ENCODE data around the gene C4orf33. TPM values are rescaled to one million over a fixed set of nuclear protein-coding genes. Genes with fewer than 3 reads are reported as not detected.

Gene C4orf33
- total RNA-seq, 1 experiment from 2014 or later = 8.6 TPM

DNA sequence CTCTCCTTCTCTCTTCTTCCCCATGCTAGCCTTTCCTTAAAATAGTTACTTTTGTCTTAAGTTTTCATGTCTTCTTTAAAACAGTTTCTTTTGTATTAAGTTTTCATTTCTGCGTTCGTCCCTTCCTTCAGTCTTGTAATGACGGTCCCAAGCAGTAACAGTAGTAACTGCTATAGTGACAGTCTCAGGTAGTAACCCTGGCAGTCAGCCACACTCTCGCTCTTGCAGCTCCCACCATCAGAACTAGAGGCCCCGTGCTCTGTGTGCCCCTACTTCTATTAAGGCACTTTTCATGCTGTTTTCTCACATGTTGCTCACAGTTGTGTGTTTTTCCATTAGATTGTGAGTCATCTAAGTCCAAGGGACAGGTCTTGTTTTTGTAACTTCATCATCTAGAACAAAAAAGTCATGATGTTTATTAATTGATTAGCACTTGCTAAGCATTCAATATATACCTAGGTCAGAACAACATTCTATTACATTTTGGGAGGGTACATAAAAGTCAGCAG, 49.3 kb downstream of the C4orf33 start:
- ATAC-seq (no peak), DNase-seq (ENCODE audit: low read depth, low spot score) (no peak)
- intact Hi-C loops (cut with micrococcal nuclease) = no loop called here
- no peaks in the 10 kb centered on the region for H3K4me1 ChIP-seq (ENCODE audit: control insufficient read depth in 1 of 2, insufficient read depth in 2 of 2, low read length in 2 of 2)
- no peak overlapping the region for H3K4me3 ChIP-seq (replicated peaks in 1 of 2; ENCODE audit: low read depth in 1 of 2, low read length in 2 of 2)
- H3K9ac ChIP-seq (ENCODE audit: low read length) = no peak overlapping the region
- H3K9me3 ChIP-seq (ENCODE audit: control insufficient read depth in 1 of 2, insufficient read depth in 1 of 2, low read depth in 1 of 2, low read length in 2 of 2) = no peaks in the 10 kb centered on the region
- no peaks in the 10 kb centered on the region for H3K79me2 ChIP-seq (ENCODE audit: insufficient read depth, low read length)
- TF ChIP-seq ZFX (IDR thresholded peaks at IDR 0.05) = no peak
- TF ChIP-seq RAD21 (IDR thresholded peaks at IDR 0.05; ENCODE audit: low read depth) = no peak
- TF ChIP-seq JUND (IDR thresholded peaks at IDR 0.05) = no peak
- no peak for TF ChIP-seq MAX (IDR thresholded peaks at IDR 0.05)
- TF ChIP-seq, protein P1, sequence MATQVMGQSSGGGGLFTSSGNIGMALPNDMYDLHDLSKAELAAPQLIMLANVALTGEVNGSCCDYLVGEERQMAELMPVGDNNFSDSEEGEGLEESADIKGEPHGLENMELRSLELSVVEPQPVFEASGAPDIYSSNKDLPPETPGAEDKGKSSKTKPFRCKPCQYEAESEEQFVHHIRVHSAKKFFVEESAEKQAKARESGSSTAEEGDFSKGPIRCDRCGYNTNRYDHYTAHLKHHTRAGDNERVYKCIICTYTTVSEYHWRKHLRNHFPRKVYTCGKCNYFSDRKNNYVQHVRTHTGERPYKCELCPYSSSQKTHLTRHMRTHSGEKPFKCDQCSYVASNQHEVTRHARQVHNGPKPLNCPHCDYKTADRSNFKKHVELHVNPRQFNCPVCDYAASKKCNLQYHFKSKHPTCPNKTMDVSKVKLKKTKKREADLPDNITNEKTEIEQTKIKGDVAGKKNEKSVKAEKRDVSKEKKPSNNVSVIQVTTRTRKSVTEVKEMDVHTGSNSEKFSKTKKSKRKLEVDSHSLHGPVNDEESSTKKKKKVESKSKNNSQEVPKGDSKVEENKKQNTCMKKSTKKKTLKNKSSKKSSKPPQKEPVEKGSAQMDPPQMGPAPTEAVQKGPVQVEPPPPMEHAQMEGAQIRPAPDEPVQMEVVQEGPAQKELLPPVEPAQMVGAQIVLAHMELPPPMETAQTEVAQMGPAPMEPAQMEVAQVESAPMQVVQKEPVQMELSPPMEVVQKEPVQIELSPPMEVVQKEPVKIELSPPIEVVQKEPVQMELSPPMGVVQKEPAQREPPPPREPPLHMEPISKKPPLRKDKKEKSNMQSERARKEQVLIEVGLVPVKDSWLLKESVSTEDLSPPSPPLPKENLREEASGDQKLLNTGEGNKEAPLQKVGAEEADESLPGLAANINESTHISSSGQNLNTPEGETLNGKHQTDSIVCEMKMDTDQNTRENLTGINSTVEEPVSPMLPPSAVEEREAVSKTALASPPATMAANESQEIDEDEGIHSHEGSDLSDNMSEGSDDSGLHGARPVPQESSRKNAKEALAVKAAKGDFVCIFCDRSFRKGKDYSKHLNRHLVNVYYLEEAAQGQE (IDR thresholded peaks at IDR 0.05; ENCODE audit: low read depth) = no peak
- TF ChIP-seq, protein P2, sequence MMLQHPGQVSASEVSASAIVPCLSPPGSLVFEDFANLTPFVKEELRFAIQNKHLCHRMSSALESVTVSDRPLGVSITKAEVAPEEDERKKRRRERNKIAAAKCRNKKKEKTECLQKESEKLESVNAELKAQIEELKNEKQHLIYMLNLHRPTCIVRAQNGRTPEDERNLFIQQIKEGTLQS (IDR thresholded peaks at IDR 0.05) = no peak
- no peak for TF ChIP-seq ZNF274 (IDR thresholded peaks at IDR 0.05; ENCODE audit: low read depth, low read length)
- no peak for TF ChIP-seq EGR1 (IDR thresholded peaks at IDR 0.05; ENCODE audit: low read depth)
- no peak for TF ChIP-seq POLR2A (IDR thresholded peaks at IDR 0.05; ENCODE audit: borderline replicate concordance, extremely low read depth, insufficient read depth, insufficient read length)
- TF ChIP-seq, protein P3, sequence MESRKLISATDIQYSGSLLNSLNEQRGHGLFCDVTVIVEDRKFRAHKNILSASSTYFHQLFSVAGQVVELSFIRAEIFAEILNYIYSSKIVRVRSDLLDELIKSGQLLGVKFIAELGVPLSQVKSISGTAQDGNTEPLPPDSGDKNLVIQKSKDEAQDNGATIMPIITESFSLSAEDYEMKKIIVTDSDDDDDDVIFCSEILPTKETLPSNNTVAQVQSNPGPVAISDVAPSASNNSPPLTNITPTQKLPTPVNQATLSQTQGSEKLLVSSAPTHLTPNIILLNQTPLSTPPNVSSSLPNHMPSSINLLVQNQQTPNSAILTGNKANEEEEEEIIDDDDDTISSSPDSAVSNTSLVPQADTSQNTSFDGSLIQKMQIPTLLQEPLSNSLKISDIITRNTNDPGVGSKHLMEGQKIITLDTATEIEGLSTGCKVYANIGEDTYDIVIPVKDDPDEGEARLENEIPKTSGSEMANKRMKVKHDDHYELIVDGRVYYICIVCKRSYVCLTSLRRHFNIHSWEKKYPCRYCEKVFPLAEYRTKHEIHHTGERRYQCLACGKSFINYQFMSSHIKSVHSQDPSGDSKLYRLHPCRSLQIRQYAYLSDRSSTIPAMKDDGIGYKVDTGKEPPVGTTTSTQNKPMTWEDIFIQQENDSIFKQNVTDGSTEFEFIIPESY (IDR thresholded peaks at IDR 0.05; ENCODE audit: extremely low read depth, insufficient replicate concordance, low read length) = no peak
- TF ChIP-seq TCF7L2 (IDR thresholded peaks at IDR 0.05; ENCODE audit: borderline replicate concordance, extremely low read depth, insufficient read depth, insufficient read length) = no peak
- TF ChIP-seq CTCF (IDR thresholded peaks at IDR 0.05 in 2 of 3, conservative IDR thresholded peaks at IDR 0.05 in 1 of 3; ENCODE audit: borderline replicate concordance in 1 of 3, insufficient read depth in 1 of 3, low read depth in 2 of 3, low read length in 2 of 3) = no peak
- no peak for TF ChIP-seq EZH2phosphoT487 (IDR thresholded peaks at IDR 0.05; ENCODE audit: borderline replicate concordance)
- TF ChIP-seq EZH2 (IDR thresholded peaks at IDR 0.05) = no peak
- no peak for TF ChIP-seq SP1 (IDR thresholded peaks at IDR 0.05; ENCODE audit: low read depth)
- TF ChIP-seq SRF (IDR thresholded peaks at IDR 0.05; ENCODE audit: low read depth) = no peak
- TF ChIP-seq CBX3 (IDR thresholded peaks at IDR 0.05; ENCODE audit: low read depth) = no peak
- TF ChIP-seq YY1 (IDR thresholded peaks at IDR 0.05; ENCODE audit: extremely low read depth, insufficient replicate concordance, low read depth, low read length) = no peak
- no peak for TF ChIP-seq SIN3A (IDR thresholded peaks at IDR 0.05; ENCODE audit: low read depth)
- TF ChIP-seq FOSL1 (IDR thresholded peaks at IDR 0.05; ENCODE audit: low read depth) = no peak
- H3K9me2 ChIP-seq (ENCODE audit: insufficient read depth) = no peaks in the 10 kb centered on the region
- no TSS peak for BruUV-seq (replicated peaks)
- CTCF ChIA-PET = no interaction called here
- RAD21 ChIA-PET (ENCODE audit: low non-redundant PET in 1 of 2, low total read pairs in 2 of 2, uncharacterized antibody in 2 of 2, unreplicated experiment in 2 of 2) = no interaction called here
- no peaks in the 10 kb centered on the region for H4K20me1 ChIP-seq (ENCODE audit: insufficient read depth)
- H2AFZ ChIP-seq (ENCODE audit: low read depth, low read length, poor library complexity, severe bottlenecking) = no peak overlapping the region
- no peak overlapping the region for H3K27ac ChIP-seq (ENCODE audit: low read depth, low read length)
- H3K36me3 ChIP-seq (ENCODE audit: control insufficient read depth in 1 of 2, insufficient read depth in 2 of 2, low read length in 2 of 2) = no peaks in the 10 kb centered on the region
- no peak overlapping the region for H3K4me2 ChIP-seq (ENCODE audit: low read length)
- H3K27me3 ChIP-seq (ENCODE audit: insufficient read depth, low read length) = no peaks in the 10 kb centered on the region
- POLR2A ChIA-PET = no interaction called here
